ENCODE results near the gene ENOX1. TPM values are rescaled to one million over a fixed set of nuclear protein-coding genes. Genes with fewer than 3 reads are reported as not detected.

ENOX1 gene
- total and polyA plus RNA-seq, 2 donors (not counting 3 experiments of a cell fraction or from before 2014, with no cell fraction given), result 0.17 to 0.97 TPM

- dilution Hi-C loops (cut with MboI; ENCODE audit: extremely low pct_ligation_motif_present, low sequenced_read_pairs), result no loop called here
- TF ChIP-seq POLR2AphosphoS5 (IDR thresholded peaks at IDR 0.05; ENCODE audit: insufficient read depth, low read depth, low read length), result no peak
- no peak for TF ChIP-seq FOS (IDR thresholded peaks at IDR 0.05; ENCODE audit: borderline replicate concordance, insufficient read depth, low read length)
- TF ChIP-seq POLR2A (IDR thresholded peaks at IDR 0.05; ENCODE audit: low read depth, low read length), result no peak
- no peak for TF ChIP-seq EZH2 (IDR thresholded peaks at IDR 0.05; ENCODE audit: borderline replicate concordance, low read depth, low read length, severe bottlenecking)
- FAIRE-seq, result no peak
These were observed 6.1 kb downstream of the ENOX1 start for GRCh38 chr13:43780666-43781065.

GRCh38 chr13:43776501-43777079, 10.2 kb downstream of the ENOX1 start:
- dilution Hi-C loops (cut with MboI; ENCODE audit: extremely low pct_ligation_motif_present, low sequenced_read_pairs), result no loop called here
- DNase-seq (ENCODE audit: low read depth, low spot score) (no peak), FAIRE-seq (no peak)
- H3K79me2 ChIP-seq (ENCODE audit: control insufficient read depth, insufficient read depth, low read length), result no peaks in the 10 kb centered on the region
- no peaks in the 10 kb centered on the region for H4K20me1 ChIP-seq (replicated peaks; ENCODE audit: control insufficient read depth, extremely low read depth, insufficient read depth, low read length)
- H3K27me3 ChIP-seq (ENCODE audit: control insufficient read depth in 2 of 2, insufficient read depth in 2 of 2, low read length in 2 of 2), result peaks cover 0 to 2% of the 10 kb centered on the region in 2 experiments
- H3K9me3 ChIP-seq (replicated peaks; ENCODE audit: control insufficient read depth, insufficient read depth, low read length), result no peaks in the 10 kb centered on the region
- BruUV-seq (replicated peaks), result no TSS peak
- no peak overlapping the region for H2AFZ ChIP-seq (ENCODE audit: low read depth, low read length)
- no peak overlapping the region for H3K27ac ChIP-seq (ENCODE audit: insufficient read depth, low read depth, low read length)
- CTCF ChIA-PET, result no interaction called here
- no peaks in the 10 kb centered on the region for H3K36me3 ChIP-seq (ENCODE audit: control insufficient read depth in 2 of 2, extremely low read depth in 1 of 2, insufficient read depth in 2 of 2, low read length in 2 of 2)
- H3K4me2 ChIP-seq (ENCODE audit: insufficient read depth, low read length), result no peak overlapping the region
- H3K4me1 ChIP-seq (ENCODE audit: control insufficient read depth, extremely low read depth, insufficient read depth, low read length), result no peaks in the 10 kb centered on the region
- TF ChIP-seq JUN (IDR thresholded peaks at IDR 0.05; ENCODE audit: borderline replicate concordance, insufficient read depth, insufficient read length, low read depth) (no peak), POLR2AphosphoS5 (IDR thresholded peaks at IDR 0.05; ENCODE audit: insufficient read depth, low read depth, low read length) (no peak), POLR2A (IDR thresholded peaks at IDR 0.05; ENCODE audit: low read depth, low read length) (no peak), CTCF (IDR thresholded peaks at IDR 0.05; ENCODE audit: extremely low read depth in 1 of 2, insufficient read depth in 1 of 2, low read depth in 1 of 2, low read length in 2 of 2) (no peak), GATA2 (IDR thresholded peaks at IDR 0.05; ENCODE audit: insufficient read depth, insufficient read length, low read depth, low read length) (no peak), MYC (IDR thresholded peaks at IDR 0.05; ENCODE audit: low read depth, low read length) (no peak), MAX (IDR thresholded peaks at IDR 0.05; ENCODE audit: insufficient read depth, insufficient read length) (no peak), FOS (IDR thresholded peaks at IDR 0.05; ENCODE audit: borderline replicate concordance, insufficient read depth, low read length) (no peak), EZH2 (IDR thresholded peaks at IDR 0.05; ENCODE audit: borderline replicate concordance, low read depth, low read length, severe bottlenecking) (no peak)
- no peak overlapping the region for H3K9ac ChIP-seq (replicated peaks; ENCODE audit: extremely low read depth, insufficient read depth, low read length)
- intact Hi-C loops (cut with micrococcal nuclease), result no loop called here
- no peak overlapping the region for H3K4me3 ChIP-seq (replicated peaks in 1 of 3; ENCODE audit: insufficient read depth in 1 of 3, low read depth in 1 of 3, low read length in 3 of 3)
- no peaks in the 10 kb centered on the region for H3K9me1 ChIP-seq (replicated peaks; ENCODE audit: control insufficient read depth, extremely low read depth, insufficient read depth, low read length)
- POLR2A ChIA-PET, result no interaction called here

More at GRCh38 chr13:43780666-43781065, 6.1 kb downstream of the ENOX1 start:
- H3K9me3 ChIP-seq (replicated peaks; ENCODE audit: control insufficient read depth, insufficient read depth, low read length), result no peaks in the 10 kb centered on the region
- intact Hi-C loops (cut with micrococcal nuclease), result no loop called here
- peaks cover 2% of the 10 kb centered on the region for H3K4me1 ChIP-seq (ENCODE audit: control insufficient read depth, extremely low read depth, insufficient read depth, low read length)
- no peak for DNase-seq (ENCODE audit: low read depth, low spot score)
- H3K4me2 ChIP-seq (ENCODE audit: insufficient read depth, low read length), result no peak overlapping the region
- no TSS peak for BruUV-seq (replicated peaks)
- no peaks in the 10 kb centered on the region for H3K9me1 ChIP-seq (replicated peaks; ENCODE audit: control insufficient read depth, extremely low read depth, insufficient read depth, low read length)
- no peak overlapping the region for H3K27ac ChIP-seq (ENCODE audit: insufficient read depth, low read depth, low read length)
- no peak overlapping the region for H3K4me3 ChIP-seq (replicated peaks in 1 of 3; ENCODE audit: insufficient read depth in 1 of 3, low read depth in 1 of 3, low read length in 3 of 3)
- no peak overlapping the region for H3K9ac ChIP-seq (replicated peaks; ENCODE audit: extremely low read depth, insufficient read depth, low read length)
- CTCF ChIA-PET, result no interaction called here
- H3K79me2 ChIP-seq (ENCODE audit: control insufficient read depth, insufficient read depth, low read length), result no peaks in the 10 kb centered on the region
- H3K27me3 ChIP-seq (ENCODE audit: control insufficient read depth in 2 of 2, insufficient read depth in 2 of 2, low read length in 2 of 2), result no peaks in the 10 kb centered on the region
- H3K36me3 ChIP-seq (ENCODE audit: control insufficient read depth in 2 of 2, extremely low read depth in 1 of 2, insufficient read depth in 2 of 2, low read length in 2 of 2), result no peaks in the 10 kb centered on the region
- no peaks in the 10 kb centered on the region for H4K20me1 ChIP-seq (replicated peaks; ENCODE audit: control insufficient read depth, extremely low read depth, insufficient read depth, low read length)
- no peak overlapping the region for H2AFZ ChIP-seq (ENCODE audit: low read depth, low read length)
- POLR2A ChIA-PET, result no interaction called here
